ENCODE data around the gene EPN2.
"Not testable (repeated sequence)": the region's sequence is repeated elsewhere in the genome, so short reads cannot be mapped to it uniquely, and the experiment has no call there.

EPN2 gene

GRCh38 chr17:19348081-19348650, 111.0 kb downstream of the EPN2 start:
- no peak for DNase-seq

GRCh38 chr17:19348806-19349205, 111.6 kb downstream of the EPN2 start:
- DNase-seq, result no peak

GRCh38 chr17:19353401-19353800, 116.2 kb downstream of the EPN2 start:
- not testable (repeated sequence) for DNase-seq

GRCh38 chr17:19354748-19355147, 117.6 kb downstream of the EPN2 start:
- no peak for DNase-seq

GRCh38 chr17:19357351-19357750, 120.2 kb downstream of the EPN2 start:
- no peak for DNase-seq

GRCh38 chr17:19357761-19358160, 120.6 kb downstream of the EPN2 start:
- no peak for DNase-seq

- DNase-seq, result no peak
Measured at GRCh38 chr17:19359151-19359550, 122.0 kb downstream of the EPN2 start.

- DNase-seq, result no peak
Measured at GRCh38 chr17:19359856-19360255, 122.7 kb downstream of the EPN2 start.

- DNase-seq, result no peak
Measured at GRCh38 chr17:19360772-19361171, 123.6 kb downstream of the EPN2 start.

GRCh38 chr17:19361326-19361725, 124.2 kb downstream of the EPN2 start:
- DNase-seq, result no peak

GRCh38 chr17:19361944-19362276, 124.7 kb downstream of the EPN2 start:
- DNase-seq, result no peak

- DNase-seq, result no peak
Measured at GRCh38 chr17:19362277-19363113, 125.3 kb downstream of the EPN2 start, which contains the start of gene B9D1. TSS of gene B9D1 (minus strand) at chr17:19362723. CDS start at chr17:19362569, 154 bp downstream.

GRCh38 chr17:19363114-19363438, 125.9 kb downstream of the EPN2 start:
- DNase-seq, result no peak

GRCh38 chr17:19363460-19364035, 126.4 kb downstream of the EPN2 start:
- DNase-seq, result no peak

GRCh38 chr17:19364699-19365498, 127.7 kb downstream of the EPN2 start:
- no peak for DNase-seq

GRCh38 chr17:19365499-19365817, 128.3 kb downstream of the EPN2 start:
- no peak for DNase-seq

- DNase-seq, result no peak
Measured at GRCh38 chr17:19365833-19366636, 128.9 kb downstream of the EPN2 start.

GRCh38 chr17:19366637-19366972, 129.4 kb downstream of the EPN2 start:
- no peak for DNase-seq

GRCh38 chr17:19368229-19368628, 131.1 kb downstream of the EPN2 start:
- no peak for DNase-seq

- DNase-seq, result no peak
Measured at GRCh38 chr17:19369107-19369778, 132.1 kb downstream of the EPN2 start.

GRCh38 chr17:19369846-19370492, 132.8 kb downstream of the EPN2 start:
- no peak for DNase-seq

GRCh38 chr17:19370493-19370960, 133.4 kb downstream of the EPN2 start:
- DNase-seq, result no peak

Measured in NCI-H187 treated with DMSO at 0.1 percent for 48 hours (cell line).